Measurements from ENCODE around the gene RPL19.

- TF ChIP-seq, protein P1, sequence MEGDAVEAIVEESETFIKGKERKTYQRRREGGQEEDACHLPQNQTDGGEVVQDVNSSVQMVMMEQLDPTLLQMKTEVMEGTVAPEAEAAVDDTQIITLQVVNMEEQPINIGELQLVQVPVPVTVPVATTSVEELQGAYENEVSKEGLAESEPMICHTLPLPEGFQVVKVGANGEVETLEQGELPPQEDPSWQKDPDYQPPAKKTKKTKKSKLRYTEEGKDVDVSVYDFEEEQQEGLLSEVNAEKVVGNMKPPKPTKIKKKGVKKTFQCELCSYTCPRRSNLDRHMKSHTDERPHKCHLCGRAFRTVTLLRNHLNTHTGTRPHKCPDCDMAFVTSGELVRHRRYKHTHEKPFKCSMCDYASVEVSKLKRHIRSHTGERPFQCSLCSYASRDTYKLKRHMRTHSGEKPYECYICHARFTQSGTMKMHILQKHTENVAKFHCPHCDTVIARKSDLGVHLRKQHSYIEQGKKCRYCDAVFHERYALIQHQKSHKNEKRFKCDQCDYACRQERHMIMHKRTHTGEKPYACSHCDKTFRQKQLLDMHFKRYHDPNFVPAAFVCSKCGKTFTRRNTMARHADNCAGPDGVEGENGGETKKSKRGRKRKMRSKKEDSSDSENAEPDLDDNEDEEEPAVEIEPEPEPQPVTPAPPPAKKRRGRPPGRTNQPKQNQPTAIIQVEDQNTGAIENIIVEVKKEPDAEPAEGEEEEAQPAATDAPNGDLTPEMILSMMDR (IDR thresholded peaks at IDR 0.05) = no peak
- no peak for TF ChIP-seq POLR2A (IDR thresholded peaks at IDR 0.05)
Measured at GRCh38 chr17:39165178-39165840, 34.8 kb upstream of the RPL19 start.

All from testis (tissue), 2 donors.